Fibroblast of the aortic adventitia (primary cell): ENCODE results near the gene KRT28. TPM values are rescaled to one million over a fixed set of nuclear protein-coding genes. Genes with fewer than 3 reads are reported as not detected.

ENCODE experiments used
- DNase-seq: peaks from one replicate; pipeline ENCODE4 v3.0.0-alpha.2; 2010; ENCODE audit warnings: low read depth
- H3K4me3 ChIP-seq: 2 replicates; pipeline ENCODE4 v1.5.1; 2011; ENCODE audit warnings: low read depth, mild to moderate bottlenecking, control low read depth, low read length, moderate library complexity
- CTCF ChIP-seq: IDR thresholded peaks from 2 replicates; pipeline ENCODE4 v1.5.1; 2011; ENCODE audit warnings: mild to moderate bottlenecking, low read length, control low read depth, inconsistent platforms; ENCODE audit not compliant: insufficient read depth
- total RNA-seq: library from RNA; depleted of rRNA; stranded (reverse); fragments of >200 nt; gene quantifications from 2 replicates; pipeline ENCODE4 v1.2.3, GENCODE V29; 2012; ENCODE audit warnings: low replicate concordance

The KRT28 gene
- total RNA-seq, 1 donor = not detected

DNA sequence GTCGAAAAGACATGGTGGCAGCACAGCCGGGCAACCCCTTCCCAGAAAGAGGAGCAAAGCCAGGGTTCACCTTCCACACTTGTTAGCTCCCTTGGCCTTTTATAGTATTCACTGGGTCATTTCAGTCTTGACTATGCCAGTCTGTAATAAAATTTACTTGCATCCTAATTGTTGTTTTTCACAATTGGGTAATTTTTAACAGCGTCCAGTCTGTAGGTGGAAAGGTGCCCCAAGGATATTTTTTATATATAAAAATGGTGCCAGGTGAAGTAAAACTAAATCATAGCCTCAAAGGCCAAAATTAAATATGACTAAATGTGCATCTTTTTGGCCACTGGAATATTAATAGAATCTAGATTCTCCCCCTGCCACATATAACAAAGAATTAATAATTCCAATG is 27.7 kb downstream of the KRT28 start, which contains the start of gene KRT26:
KRT26 (minus strand) TSS at position 101 of the 400 bp plus-strand sequence; CDS start at position 13, 88 bp downstream.
- no peak for TF ChIP-seq CTCF
- DNase-seq = no peak
- no peak within 1 kb of the TSS for H3K4me3 ChIP-seq

- TF ChIP-seq CTCF = no peak
- no peak overlapping the region for H3K4me3 ChIP-seq
- DNase-seq = no peak
These were observed 34.1 kb downstream of the KRT28 start for GRCh38 chr17:40765657-40766056.

- no peak for TF ChIP-seq CTCF
- no peak overlapping the region for H3K4me3 ChIP-seq
- no peak for DNase-seq
These were observed 36.0 kb downstream of the KRT28 start for GRCh38 chr17:40763752-40764151.

- no peak for DNase-seq
- no peak for TF ChIP-seq CTCF
- H3K4me3 ChIP-seq = no peak overlapping the region
These were observed 39.4 kb downstream of the KRT28 start for GRCh38 chr17:40760105-40761016.

DNA sequence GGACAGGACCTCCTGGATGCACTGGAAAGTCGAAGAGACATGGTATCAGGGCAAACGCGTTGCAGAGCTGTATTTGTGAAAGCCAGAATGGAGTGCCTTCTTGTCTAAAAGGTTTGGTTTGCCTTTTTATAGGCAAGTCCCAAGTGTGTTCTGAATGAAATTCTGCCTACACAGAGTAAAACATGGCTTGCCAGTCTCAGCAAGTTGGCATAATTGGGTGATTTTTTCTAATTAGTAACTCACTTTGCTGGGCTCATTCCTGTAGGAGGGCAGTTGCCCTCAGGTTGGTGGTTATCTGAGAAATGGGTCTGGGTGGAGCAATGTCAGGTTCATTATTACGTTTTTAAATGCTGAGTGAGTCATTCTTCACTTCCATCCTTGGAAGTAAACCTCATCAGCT is 44.5 kb downstream of the KRT28 start, which contains the start of gene KRT25:
KRT25 (minus strand) TSS at position 101 of the 400 bp plus-strand sequence; CDS start at position 41, 60 bp downstream.
- TF ChIP-seq CTCF = no peak
- DNase-seq = no peak

GRCh38 chr17:40753804-40754203 is 46.0 kb downstream of the KRT28 start:
- no peak for TF ChIP-seq CTCF
- H3K4me3 ChIP-seq = no peak overlapping the region
- no peak for DNase-seq

More for the DNA sequence above, 44.5 kb downstream of the KRT28 start, which contains the start of gene KRT25:
- no peak within 1 kb of the TSS for H3K4me3 ChIP-seq
